ENCODE data around the gene ADAM15.

ADAM15 gene

GRCh38 chr1:155033524-155033923, 17.6 kb upstream of the ADAM15 start, which contains the start of the genes DCST1 and DCST2:
Gene DCST1 (plus strand): TSS chr1:155033824. CDS start chr1:155034037, 213 bp downstream.
Gene DCST2 (minus strand): TSS chr1:155033781. CDS start chr1:155033701, 80 bp downstream.
- DNase-seq = no peak

DNA sequence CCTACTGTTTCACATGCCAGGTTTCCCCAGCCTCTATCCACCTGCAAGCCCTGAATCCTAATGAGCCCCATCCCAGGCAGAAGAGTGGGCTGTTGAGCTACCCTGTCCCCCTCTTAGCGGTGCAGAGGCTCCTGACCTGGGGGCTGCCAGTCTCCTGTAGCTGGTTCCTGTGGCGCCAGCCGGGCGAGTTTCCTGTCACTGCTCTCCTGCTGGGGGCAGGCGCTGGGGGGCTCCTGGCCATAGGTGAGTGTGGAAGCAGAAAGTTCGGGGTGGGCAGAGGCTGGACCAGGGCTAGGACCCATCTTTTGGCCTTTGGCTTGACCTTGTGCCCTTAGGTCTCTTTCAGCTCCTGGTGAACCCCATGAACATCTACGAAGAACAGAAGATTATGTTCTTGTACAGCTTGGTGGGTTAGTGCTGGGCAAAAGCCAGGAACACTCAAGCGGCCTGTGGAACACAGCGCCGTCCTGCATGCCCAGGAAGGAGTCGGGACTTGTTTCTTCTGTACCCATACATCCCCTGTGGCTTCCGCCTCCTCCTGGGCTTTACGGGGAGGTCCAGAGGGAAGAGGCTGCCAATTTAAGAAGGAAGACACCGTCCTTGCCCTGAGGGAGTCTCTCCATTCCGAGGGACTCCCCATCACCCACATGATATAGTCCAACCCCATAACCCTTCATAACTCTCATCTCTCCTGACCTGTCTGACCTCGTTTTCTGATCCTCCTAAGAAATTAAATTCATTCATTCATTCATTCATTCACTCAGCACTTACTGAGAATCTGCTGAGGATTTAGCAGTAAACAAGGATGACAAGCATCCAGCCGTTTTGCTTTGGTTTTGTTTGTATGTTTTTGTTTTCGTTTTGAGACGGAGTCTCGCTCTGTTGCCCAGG, 16.6 kb upstream of the ADAM15 start:
- DNase-seq = no peak

GRCh38 chr1:155035936-155036335, 15.2 kb upstream of the ADAM15 start:
- DNase-seq = no peak

DNA sequence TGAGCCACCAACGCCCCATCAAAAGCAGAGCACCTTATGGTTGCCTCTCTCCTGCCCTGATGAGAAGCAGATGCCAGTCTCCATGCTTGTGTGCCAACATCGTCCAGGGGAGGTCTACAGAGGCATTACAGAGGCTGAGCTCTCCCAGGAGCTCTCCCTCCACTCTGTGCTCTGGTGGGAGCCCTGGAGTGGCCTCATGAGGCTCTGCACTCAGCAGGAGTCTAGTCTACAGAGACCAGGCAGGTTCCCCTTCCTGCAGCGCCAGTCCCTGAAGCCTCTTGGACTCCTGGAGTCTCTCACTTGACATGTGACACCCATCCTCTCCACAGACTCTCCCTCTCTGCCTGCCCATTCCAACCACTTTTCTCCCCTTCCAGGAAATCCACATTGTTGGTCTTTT, 14.1 kb upstream of the ADAM15 start:
- DNase-seq = no peak

DNA sequence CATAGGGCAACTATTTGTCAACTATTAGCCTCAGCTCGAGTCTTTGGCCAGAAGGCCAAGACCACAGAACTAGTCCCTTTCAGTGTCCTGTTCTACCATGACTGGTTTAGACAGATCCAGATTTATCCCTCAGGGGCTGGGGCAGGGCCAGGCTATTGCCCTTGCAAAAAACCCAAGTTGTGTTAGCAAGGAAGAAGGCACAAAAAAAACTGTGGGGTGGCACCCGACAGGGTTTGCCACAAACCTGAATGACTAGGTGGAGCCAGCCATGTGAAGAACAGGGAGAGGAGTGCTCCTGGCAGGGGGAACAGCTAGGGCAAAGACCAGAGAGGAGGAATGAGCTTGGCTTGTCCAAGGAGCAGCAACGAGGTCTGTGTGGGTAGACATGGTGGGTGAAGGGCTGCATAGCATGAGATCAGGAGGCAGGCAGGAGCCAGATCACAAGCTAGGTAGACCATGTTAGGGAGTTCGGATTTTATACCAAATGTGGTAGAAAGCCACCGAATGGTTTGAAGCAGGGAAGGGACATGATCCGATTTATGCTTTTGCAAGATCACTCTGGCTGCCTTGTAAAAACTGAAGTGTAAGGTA, 13.2 kb upstream of the ADAM15 start:
- no peak for DNase-seq

DNA sequence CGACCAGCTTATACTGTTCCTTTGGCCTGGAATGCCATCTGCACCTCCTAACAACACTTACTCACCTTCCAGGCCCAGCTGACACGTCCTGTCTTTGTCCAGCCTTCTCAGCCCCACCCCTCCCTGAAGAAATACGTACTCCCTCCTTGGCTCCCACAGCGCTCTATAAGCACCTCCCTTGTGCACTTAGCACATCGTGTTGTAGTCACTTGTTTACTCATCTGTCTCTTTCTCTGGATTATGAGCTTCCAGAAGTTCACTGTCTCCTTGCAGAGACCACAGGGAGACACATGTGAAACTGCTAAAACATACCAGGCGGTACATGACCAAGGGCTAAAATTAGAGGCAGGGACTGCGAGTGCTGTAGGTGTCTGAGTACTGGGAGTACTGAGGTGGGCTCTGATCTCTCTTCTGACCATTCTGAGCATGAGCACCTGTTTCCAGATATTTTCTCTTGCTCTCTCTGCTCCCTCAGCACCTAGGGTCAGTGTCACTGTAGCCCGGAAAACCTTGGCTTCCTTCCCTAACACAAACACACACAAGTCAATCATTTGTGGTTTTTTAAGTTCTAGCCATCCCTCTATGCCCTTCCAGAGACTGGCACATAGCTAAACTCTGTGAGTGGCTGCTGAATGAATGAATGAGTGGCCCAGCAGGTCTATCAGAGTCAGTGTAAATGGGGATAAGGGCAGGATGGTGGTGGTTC, 12.4 kb upstream of the ADAM15 start:
- no peak for DNase-seq

DNA sequence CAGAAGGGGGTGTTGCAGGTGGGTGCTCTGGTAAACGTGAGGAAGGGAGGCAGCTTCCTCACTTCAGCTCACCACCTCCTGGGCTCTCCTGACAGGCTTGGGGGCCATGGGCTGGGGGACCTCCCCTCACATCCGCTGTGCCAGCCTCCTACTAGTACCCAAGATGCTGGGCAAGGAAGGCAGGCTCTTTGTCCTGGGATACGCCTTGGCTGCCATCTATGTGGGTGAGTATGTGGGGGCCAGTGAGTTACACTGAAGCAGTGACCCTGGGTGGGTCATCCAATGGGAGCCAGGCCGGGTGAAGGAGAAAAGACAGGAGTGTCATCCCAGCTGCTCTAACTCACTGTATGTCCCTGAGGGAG, 11.8 kb upstream of the ADAM15 start:
- no peak for DNase-seq

GRCh38 chr1:155040358-155041093, 10.6 kb upstream of the ADAM15 start:
- no peak for DNase-seq

- no peak for DNase-seq
Measured at GRCh38 chr1:155042789-155043188, 8.3 kb upstream of the ADAM15 start.

DNA sequence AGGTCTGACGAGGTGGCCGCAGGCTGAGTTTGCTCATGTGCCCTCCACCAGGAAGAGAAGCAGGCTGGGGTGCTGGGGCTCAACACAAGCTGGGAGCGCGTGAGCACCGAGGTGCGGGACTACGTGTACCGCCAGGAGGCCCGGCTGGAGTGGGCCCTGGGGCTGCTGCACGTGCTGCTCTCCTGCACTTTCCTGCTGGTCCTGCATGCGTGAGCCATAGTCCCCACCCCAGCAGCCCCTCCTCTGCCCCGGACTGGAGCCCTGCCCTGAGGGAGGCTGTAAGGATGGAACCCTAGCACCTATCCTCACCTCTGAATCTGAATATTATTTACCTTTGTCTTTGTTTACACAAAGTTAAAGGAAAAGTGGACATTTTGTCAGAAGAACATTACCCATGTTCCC, 7.8 kb upstream of the ADAM15 start:
- no peak for DNase-seq

- DNase-seq = no peak
Measured at GRCh38 chr1:155043793-155044192, 7.3 kb upstream of the ADAM15 start.

GRCh38 chr1:155044365-155044764, 6.8 kb upstream of the ADAM15 start:
- DNase-seq = no peak

- peak; percentile 56 for DNase-seq
Measured at GRCh38 chr1:155044812-155045657, 6.1 kb upstream of the ADAM15 start.

DNA sequence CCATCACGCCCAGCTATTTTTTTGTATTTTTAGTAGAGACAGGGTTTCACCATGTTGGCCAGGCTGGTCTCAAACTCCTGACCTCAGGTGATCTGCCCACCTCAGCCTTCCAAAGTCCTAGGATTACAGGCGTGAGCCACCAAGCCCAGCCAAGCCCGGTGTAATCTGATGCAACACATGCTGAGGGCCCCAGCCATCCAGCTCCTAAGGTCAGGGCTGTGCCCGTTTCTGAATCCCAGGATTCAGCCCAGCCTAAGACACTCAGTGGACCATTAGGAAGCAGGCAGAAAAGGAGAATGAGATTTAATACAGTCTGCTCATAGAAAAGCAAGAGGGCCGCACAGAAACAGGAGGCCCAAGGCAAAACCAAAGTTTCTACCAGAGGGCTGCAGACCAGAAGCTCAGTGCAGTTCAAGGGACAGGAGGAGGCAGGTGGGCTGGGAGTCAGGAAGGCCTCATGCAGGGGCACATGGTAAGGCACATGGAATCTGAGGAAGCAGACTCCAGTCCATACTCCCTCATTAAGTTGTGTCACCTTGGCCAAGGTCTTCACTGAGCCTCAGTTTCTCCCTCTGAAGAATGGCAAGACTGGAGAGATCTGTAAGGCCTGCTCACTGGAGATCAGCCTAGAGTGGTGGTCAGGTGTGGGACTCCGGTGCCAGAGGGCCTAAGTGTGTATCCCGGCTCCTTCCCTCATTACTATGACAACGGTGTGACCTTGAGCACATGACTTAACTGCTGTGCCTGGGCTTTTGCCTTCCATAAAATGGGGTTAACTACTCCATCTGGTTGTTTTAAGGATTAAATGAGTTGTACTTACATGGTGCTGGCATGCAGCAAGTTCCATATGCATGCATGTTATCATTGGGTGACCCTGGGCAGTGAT, 2.4 kb upstream of the ADAM15 start:
- no peak for DNase-seq

- no peak for DNase-seq
Measured at GRCh38 chr1:155049651-155050559, 1.2 kb upstream of the ADAM15 start.

DNA sequence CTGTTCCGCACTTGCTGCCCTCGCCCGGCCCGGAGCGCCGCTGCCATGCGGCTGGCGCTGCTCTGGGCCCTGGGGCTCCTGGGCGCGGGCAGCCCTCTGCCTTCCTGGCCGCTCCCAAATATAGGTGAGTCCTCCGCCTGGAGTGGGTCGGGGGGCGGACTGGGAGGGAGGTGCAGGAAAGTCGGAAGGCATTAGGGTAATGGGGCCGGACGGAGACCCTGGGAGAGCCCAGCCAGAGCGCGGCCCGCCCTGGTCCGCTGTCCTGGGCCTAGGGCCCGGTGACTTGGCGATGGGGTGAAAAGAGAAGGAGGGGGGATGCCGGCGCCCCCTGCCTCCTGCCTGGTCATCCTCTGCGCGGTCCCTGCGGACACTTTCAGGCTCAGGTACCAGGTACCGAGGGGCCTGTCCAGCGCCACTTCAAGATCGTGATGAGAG, 243 bp downstream of the ADAM15 start:
- peak; percentile 56 for DNase-seq

DNA sequence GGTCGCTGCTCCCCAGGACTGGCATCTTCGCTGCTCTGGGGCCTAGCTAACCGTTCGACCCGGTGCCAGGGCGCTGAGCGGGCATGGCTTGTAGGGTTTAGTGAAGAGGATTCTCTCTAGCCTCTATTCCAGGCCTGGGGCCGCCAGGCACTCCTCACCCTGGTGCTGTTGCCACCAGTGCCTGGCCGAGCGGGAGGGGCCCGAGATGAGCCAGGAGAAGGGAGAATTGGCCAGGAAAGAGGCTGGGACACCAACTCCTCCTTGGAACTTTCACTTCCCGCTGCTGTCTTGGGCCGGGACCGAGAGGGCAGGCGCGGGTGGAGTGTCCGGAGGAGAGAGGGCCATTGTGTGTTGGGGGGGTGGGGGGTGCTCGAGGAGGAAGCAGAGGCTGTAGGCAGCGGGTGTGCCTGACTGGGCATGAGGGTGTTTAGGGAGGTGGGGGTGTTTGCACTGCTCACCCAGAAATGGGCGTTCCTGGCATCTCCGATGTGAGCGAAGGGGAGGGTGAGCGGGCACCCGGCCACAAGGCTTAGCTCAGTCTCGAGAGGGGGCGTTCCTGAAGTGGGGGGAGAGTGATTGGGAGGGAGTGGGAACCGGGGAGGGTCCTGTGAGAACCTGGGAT, 772 bp downstream of the ADAM15 start:
- peak; percentile 50 for DNase-seq

DNA sequence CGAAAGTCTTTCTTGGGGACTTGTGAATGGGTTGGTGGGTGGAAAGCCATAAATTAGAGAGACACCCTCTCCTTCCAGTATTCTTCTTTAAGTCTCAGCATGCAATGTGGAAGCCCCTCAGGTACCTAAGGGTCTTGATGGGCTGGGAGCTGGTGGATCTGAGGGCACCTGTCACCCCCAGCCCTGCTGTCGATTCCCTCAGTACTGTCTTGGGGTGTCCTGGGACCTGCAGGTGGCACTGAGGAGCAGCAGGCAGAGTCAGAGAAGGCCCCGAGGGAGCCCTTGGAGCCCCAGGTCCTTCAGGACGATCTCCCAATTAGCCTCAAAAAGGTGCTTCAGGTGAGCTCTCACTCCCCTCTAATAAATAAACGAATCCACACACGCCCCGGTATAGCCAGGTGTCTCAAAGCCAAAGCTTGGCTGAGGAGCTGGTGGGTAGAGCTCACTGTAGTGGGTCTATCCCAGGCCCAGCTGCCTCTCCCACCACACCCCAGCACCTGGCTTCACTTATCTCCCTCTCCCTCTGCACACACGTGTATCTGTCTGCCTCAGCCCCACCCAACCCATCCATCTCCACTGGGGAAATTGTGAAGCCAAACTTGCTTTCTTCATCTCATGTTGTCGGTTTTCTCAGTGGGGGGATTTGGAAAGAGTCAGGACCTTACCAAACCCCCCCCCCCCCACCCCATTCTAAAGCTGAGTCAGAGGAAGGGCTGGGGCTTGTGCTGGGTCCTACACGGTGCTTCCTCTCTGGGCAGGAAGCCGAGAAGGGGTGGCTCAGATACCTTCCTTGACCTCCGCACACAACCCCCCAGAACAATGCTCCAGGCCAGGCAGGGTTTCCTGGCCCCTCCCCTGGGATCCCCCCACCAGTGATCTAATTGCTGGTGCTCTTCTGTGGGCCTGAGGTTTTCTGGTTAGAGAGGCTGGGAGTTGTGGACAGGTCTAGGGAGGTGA, 1.6 kb downstream of the ADAM15 start:
- peak; percentile 49 for DNase-seq
